Measurements from ENCODE around the gene C18orf32. TPM values are rescaled to one million over a fixed set of nuclear protein-coding genes. Genes with fewer than 3 reads are reported as not detected.

The C18orf32 gene
- total and polyA plus RNA-seq, 2 of the 8 experiments (the other 6 are each of a cell fraction or from before 2014, with no cell fraction given) = 17.3 to 20.1 TPM

- no peak for TF ChIP-seq CHD7 (IDR thresholded peaks at IDR 0.05; ENCODE audit: insufficient replicate concordance, low read length)
- no peak for TF ChIP-seq SIRT6 (IDR thresholded peaks at IDR 0.05; ENCODE audit: low read length)
- TF ChIP-seq CREB1 (IDR thresholded peaks at IDR 0.05) = no peak
- TF ChIP-seq POLR2AphosphoS5 (IDR thresholded peaks at IDR 0.05; ENCODE audit: low read depth, low read length) = no peak
- TF ChIP-seq HDAC6 (IDR thresholded peaks at IDR 0.05; ENCODE audit: low read depth, low read length) = no peak
- no peak for TF ChIP-seq SP2 (IDR thresholded peaks at IDR 0.05; ENCODE audit: low read length)
Observed at GRCh38 chr18:49479381-49480137, 7.5 kb downstream of the C18orf32 start (continued).
